Ammon's horn (tissue), 1 donor: ENCODE results near the gene PCDHB6.
A peak's percentile ranks its signal among the peaks of the same experiment; 100 is the strongest.
"Not testable (repeated sequence)": the region's sequence is repeated elsewhere in the genome, so short reads cannot be mapped to it uniquely, and the experiment has no call there.

ENCODE experiments used
- DNase-seq: peaks from one replicate; pipeline ENCODE4 v3.0.0-alpha.2; 2016; ENCODE audit warnings: low spot score

Gene PCDHB6

DNA sequence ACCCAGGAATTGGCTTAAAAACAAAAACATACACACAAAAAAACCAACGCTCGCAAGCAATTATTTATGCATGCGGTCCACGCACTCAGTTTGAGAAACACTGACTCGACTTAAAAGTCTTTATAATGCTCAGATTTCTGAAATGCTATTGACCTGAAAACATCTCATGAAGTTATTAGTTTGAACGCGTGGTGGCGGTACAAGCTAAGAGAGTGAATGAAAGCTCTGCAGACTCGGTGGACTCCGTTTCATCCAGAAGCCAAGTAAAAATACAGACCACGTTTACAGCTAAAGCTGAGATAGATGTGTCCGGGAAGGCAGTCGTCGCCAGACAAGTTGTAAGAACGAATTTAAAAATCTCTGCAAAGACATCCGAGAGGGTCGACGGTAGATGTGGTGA lies at the start of gene PCDHB6:
Gene PCDHB6, plus strand, starts transcription at position 246 of the 400 bp plus-strand sequence. CDS start 201 bp downstream, outside the sequence.
- DNase-seq: peak; percentile 7

DNA sequence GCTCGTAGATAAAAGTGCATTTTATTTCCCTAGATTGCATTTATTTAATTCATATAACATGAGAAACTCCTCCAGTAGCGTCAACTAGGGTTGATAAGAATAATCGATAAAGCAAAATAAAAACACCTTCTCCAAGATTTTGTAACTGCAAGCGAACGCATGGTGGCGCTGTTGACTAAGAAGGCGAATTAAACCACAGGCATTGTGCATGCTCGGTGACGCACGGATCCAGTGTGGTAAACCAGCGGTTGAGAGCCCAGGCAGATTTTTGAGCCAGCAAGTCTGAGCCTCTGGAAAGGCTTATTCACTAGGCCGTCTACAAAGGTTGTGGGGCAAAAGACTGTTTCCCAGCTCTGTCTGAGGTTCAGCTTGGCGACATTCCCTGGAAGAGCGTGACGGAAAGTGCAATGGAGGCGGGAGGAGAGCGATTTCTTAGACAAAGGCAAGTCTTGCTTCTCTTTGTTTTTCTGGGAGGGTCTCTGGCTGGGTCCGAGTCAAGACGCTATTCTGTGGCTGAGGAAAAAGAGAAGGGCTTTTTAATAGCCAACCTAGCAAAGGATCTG lies 49.5 kb upstream of the PCDHB6 start, which contains the start of gene PCDHB3:
Gene PCDHB3, plus strand, starts transcription at position 231 of the 563 bp plus-strand sequence. Its CDS starts 177 bp downstream, at position 408.
- peak; percentile 50 for DNase-seq

DNA sequence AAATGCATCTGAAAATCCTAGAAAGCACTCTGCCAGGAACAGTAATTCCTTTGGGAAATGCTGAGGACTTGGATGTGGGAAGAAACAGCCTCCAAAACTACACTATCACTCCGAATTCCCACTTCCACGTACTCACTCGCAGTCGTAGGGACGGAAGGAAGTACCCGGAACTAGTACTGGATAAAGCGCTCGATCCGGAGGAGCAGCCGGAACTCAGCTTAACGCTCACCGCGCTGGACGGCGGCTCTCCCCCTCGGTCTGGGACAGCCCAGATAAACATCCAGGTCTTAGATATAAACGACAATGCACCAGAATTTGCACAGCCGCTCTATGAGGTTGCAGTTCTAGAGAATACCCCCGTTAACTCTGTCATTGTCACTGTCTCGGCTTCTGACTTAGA lies 48.8 kb upstream of the PCDHB6 start:
- DNase-seq: no peak

DNA sequence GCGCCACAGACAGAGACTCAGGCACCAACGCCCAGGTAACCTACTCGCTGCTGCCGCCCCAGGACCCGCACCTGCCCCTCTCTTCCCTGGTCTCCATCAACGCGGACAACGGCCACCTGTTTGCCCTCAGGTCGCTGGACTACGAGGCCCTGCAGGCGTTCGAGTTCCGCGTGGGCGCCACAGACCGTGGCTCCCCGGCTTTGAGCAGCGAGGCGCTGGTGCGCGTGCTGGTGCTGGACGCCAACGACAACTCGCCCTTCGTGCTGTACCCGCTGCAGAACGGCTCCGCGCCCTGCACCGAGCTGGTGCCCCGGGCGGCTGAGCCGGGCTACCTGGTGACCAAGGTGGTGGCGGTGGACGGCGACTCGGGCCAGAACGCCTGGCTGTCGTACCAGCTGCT lies 47.8 kb upstream of the PCDHB6 start:
- not testable (repeated sequence) for DNase-seq

DNA sequence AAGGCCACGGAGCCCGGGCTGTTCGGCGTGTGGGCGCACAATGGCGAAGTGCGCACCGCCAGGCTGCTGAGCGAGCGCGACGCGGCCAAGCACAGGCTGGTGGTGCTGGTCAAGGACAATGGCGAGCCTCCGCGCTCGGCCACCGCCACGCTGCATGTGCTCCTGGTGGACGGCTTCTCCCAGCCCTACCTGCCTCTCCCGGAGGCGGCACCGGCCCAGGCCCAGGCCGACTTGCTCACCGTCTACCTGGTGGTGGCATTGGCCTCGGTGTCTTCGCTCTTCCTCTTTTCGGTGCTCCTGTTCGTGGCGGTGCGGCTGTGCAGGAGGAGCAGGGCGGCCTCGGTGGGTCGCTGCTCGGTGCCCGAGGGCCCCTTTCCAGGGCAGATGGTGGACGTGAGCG lies 47.4 kb upstream of the PCDHB6 start:
- DNase-seq: not testable (repeated sequence)

DNA sequence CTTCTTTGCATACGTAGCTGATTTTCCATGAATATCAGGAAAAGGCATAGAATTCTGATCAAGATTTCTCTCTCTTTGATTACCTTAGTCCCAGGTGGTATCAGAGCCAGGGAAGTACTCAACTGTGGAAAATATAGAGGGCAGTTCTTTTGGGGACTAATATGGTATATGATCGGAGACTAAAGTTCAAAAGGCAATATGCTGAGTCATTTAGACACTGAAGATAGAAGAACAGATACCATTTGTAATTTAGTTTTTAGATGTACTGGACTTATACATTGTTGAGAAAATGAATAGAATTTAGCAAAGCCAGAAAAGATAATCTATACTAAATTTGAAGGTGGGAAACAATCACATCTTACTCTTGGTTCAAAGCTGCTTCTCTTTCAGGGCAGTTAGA lies 44.5 kb upstream of the PCDHB6 start:
- no peak for DNase-seq

DNA sequence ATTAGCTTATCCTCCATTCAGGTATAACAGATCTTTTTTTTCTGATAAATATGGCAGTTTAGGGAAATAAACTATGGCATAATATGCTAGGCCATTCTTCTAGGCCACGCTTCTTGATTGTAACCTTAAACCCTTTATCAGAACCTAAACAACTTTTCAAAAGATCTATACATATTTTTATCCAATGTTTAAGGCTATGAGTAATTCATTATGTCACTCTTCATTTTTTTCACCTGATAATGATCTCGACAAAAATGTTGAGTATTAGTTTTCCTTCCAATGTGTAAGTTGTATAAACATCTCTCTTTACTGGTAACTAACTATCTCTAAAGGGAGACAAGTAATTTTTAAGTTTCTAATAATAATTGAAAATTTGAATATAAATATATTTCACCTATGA lies 30.6 kb upstream of the PCDHB6 start:
- no peak for DNase-seq

DNA sequence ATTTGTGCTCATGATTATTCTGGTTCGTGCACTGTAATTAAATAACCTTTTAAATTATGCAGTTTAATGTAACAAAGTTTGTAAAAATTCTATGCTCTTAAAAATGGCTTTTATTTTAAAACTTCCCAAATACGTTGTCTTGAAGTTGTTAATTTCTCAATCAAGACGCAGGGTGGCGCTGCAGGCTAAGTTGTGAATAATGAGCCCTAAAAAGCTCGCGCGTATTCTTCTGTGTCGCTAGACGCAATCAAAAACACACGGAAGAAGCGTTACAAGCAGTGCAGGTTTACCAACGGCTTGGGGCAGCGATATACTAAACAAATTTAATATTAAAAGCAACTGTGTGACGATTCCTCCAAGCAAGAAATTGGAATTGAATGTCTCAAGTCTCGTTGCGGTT lies 28.3 kb upstream of the PCDHB6 start, which contains the start of gene PCDHB4:
Gene PCDHB4, plus strand, starts transcription at position 256 of the 400 bp plus-strand sequence. CDS start 181 bp downstream, outside the sequence.
- peak; percentile 48 for DNase-seq

DNA sequence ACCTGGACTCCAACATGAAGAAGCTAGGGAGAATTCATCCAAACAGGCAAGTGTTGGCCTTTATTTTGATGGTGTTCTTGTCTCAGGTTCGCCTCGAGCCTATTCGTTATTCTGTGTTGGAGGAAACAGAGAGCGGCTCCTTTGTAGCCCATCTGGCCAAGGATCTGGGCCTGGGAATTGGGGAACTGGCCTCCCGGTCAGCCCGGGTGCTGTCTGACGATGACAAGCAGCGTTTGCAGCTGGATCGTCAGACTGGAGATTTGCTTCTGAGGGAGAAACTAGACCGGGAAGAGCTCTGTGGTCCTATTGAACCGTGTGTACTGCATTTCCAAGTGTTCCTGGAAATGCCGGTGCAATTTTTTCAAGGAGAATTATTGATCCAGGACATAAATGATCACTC lies 27.9 kb upstream of the PCDHB6 start:
- peak; percentile 4 for DNase-seq

DNA sequence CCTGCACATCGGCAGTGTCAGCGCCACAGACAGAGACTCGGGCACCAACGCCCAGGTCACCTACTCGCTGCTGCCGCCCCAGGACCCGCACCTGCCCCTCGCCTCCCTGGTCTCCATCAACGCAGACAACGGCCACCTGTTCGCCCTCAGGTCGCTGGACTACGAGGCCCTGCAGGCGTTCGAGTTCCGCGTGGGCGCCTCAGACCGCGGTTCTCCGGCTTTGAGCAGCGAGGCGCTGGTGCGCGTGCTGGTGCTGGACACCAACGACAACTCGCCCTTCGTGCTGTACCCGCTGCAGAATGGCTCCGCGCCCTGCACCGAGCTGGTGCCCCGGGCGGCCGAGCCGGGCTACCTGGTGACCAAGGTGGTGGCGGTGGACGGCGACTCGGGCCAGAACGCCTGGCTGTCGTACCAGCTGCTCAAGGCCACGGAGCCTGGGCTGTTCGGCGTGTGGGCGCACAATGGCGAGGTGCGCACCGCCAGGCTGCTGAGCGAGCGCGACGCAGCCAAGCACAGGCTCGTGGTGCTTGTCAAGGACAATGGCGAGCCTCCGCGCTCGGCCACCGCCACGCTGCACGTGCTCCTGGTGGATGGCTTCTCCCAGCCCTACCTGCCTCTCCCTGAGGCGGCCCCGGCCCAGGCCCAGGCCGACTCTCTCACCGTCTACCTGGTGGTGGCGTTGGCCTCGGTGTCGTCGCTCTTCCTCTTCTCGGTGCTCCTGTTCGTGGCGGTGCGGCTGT lies 26.3 kb upstream of the PCDHB6 start:
- DNase-seq: not testable (repeated sequence)

DNA sequence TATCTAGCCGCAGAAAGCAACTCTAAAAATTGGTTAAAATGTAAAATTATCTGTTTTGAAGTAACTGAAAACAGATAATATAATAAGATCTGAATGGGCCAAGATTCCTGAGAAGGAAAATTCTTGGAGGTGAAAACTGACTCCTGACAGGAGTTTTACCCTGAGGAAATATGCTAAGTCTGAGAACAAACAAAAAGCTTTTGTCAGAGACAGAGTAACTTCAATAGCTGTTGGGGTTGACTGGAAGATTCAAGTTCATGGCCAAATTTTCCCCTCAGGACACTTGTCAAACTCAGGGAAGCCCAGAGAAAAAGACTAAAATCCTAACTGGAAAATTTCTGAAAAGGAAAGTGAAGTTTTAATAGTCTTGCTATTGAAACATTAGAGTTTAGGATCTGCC lies 22.6 kb upstream of the PCDHB6 start:
- no peak for DNase-seq

DNA sequence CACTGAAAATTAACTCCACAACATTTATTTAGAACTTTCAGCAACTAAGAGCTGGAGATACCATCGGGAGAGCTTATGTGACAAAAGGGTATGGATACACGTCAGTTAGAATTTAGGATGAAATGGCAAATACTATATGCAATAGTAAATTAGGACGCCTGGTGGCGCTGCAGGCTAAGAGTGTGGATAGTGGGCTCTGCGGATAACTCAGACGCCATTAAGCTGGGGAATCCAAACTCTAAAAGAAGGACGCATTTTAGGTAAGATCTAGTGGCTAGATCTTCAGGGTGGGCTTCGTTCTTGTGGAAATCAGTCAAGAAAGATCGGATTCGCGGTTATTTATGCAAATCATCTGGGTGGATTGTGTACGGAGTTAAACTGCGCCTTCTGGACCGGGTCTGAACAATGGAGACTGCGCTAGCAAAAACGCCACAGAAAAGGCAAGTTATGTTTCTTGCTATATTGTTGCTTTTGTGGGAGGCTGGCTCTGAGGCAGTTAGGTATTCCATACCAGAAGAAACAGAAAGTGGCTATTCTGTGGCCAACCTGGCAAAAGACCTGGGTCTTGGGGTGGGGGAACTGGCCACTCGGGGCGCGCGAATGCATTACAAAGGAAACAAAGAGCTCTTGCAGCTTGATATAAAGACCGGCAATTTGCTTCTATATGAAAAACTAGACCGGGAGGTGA lies 14.7 kb upstream of the PCDHB6 start, which contains the start of gene PCDHB5:
Gene PCDHB5, plus strand, starts transcription at position 177 of the 688 bp plus-strand sequence. Its CDS starts 229 bp downstream, at position 406.
- peak; percentile 8 for DNase-seq

DNA sequence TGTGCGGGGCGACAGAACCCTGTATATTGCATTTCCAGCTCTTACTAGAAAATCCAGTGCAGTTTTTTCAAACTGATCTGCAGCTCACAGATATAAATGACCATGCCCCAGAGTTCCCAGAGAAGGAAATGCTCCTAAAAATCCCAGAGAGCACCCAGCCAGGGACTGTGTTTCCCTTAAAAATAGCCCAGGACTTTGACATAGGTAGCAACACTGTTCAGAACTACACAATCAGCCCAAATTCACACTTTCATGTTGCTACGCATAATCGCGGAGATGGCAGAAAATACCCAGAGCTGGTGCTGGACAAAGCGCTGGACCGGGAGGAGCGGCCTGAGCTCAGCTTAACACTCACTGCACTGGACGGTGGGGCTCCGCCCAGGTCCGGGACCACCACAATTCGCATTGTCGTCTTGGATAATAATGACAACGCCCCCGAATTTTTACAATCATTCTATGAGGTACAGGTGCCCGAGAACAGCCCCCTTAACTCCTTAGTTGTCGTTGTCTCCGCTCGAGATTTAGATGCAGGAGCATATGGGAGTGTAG lies 14.1 kb upstream of the PCDHB6 start:
- no peak for DNase-seq

DNA sequence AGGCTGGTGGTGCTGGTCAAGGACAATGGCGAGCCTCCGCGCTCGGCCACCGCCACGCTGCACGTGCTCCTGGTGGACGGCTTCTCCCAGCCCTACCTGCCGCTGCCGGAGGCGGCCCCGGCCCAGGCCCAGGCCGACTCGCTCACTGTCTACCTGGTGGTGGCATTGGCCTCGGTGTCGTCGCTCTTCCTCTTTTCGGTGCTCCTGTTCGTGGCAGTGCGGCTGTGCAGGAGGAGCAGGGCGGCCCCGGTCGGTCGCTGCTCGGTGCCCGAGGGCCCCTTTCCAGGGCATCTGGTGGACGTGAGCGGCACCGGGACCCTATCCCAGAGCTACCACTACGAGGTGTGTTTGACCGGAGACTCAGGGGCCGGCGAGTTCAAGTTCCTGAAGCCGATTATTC lies 12.5 kb upstream of the PCDHB6 start:
- DNase-seq: not testable (repeated sequence)

DNA sequence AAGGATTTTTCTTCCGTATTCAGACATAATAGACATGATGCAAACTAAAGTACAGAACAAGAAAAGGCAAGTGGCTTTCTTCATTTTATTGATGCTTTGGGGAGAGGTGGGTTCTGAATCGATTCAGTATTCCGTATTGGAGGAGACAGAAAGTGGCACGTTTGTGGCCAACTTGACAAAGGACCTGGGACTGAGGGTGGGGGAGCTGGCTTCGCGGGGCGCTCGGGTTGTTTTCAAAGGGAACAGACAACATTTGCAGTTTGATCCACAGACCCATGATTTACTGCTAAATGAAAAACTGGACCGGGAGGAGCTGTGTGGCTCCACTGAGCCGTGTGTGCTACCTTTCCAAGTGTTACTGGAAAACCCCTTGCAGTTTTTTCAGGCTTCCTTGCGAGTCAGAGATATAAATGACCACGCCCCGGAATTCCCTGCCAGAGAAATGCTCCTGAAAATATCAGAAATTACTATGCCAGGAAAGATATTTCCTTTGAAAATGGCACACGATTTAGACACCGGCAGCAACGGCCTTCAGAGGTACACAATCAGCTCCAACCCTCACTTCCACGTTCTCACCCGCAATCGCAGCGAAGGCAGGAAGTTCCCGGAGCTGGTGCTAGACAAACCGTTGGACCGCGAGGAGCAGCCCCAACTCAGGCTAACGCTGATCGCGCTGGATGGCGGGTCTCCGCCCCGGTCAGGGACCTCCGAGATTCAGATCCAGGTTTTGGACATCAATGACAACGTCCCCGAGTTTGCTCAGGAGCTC lies 551 bp downstream of the PCDHB6 start:
- no peak for DNase-seq

DNA sequence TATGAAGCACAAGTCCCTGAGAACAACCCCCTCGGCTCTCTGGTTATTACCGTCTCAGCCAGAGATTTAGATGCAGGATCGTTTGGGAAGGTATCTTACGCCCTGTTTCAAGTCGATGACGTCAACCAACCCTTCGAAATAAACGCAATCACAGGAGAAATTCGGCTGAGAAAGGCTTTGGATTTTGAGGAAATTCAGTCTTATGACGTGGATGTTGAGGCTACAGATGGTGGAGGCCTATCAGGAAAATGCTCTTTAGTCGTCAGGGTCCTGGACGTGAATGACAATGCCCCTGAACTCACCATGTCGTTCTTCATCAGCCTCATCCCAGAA lies 1.1 kb downstream of the PCDHB6 start:
- no peak for DNase-seq

DNA sequence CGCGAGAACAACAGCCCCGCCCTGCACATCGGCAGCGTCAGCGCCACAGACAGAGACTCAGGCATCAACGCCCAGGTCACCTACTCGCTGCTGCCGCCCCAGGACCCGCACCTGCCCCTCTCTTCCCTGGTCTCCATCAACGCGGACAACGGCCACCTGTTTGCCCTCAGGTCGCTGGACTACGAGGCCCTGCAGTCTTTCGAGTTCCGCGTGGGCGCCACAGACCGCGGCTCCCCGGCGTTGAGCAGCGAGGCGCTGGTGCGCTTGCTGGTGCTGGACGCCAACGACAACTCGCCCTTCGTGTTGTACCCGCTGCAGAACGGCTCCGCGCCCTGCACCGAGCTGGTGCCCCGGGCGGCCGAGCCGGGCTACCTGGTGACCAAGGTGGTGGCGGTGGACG lies 1.8 kb downstream of the PCDHB6 start:
- DNase-seq: not testable (repeated sequence)

DNA sequence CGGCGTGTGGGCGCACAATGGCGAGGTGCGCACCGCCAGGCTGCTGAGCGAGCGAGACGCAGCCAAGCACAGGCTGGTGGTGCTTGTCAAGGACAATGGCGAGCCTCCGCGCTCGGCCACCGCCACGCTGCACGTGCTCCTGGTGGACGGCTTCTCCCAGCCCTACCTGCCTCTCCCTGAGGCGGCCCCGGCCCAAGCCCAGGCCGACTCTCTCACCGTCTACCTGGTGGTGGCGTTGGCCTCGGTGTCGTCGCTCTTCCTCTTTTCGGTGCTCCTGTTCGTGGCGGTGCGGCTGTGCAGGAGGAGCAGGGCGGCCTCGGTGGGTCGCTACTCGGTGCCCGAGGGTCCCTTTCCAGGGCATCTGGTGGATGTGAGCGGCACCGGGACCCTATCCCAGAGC lies 2.2 kb downstream of the PCDHB6 start:
- DNase-seq: not testable (repeated sequence)

DNA sequence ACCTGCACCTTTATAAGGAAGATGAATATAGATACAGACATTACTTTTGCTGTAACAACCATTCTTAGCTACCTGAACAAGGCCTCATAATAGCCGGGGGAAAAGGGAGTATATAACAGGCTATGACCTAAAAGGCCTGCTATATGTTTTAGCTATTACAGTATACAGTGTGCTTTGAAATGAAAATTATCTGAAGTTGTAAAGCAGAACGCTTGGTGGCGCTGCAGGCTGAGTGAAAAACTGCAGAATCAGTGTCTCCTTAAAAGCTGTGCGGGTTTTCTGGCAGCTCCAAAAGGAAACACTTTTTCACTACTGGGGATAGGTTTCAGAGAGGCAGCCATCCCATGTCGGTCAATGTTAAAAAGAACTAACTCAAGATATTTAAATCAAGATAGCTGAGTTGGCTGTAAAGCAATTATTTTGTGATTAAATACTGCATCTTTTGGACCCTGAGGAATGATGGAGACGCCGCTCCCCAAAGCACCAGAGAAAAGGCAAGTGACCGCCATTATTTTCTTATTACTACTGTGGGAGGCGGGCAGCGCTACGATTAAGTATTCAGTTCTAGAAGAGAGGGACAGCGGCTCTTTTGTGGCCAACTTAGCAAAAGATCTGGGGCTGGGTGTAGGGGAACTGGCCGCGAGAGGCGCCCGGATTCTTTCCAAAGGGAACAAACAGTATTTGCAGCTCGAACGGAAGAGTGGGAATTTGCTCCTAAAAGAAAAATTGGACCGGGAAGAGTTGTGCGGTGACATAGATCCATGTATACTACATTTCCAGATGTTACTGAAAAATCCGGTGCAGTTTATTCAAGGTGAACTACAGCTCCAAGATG lies 5.9 kb downstream of the PCDHB6 start:
- no peak for DNase-seq

DNA sequence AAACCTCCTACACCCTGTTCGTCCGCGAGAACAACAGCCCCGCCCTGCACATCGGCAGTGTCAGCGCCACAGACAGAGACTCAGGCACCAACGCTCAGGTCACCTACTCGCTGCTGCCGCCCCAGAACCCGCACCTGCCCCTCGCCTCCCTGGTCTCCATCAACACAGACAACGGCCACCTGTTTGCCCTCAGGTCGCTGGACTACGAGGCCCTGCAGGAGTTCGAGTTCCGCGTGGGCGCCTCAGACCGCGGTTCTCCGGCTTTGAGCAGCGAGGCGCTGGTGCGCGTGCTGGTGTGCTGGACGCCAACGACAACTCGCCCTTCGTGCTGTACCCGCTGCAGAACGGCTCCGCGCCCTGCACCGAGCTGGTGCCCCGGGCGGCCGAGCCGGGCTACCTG lies 7.5 kb downstream of the PCDHB6 start:
- DNase-seq: not testable (repeated sequence)

DNA sequence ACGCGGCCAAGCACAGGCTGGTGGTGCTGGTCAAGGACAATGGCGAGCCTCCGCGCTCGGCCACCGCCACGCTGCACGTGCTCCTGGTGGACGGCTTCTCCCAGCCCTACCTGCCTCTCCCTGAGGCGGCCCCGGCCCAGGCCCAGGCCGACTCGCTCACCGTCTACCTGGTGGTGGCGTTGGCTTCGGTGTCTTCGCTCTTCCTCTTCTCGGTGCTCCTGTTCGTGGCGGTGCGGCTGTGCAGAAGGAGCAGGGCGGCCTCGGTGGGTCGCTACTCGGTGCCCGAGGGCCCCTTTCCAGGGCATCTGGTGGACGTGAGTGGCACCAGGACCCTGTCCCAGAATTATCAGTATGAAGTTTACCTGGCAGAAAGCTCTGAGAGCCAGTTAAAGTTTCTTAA lies 8.0 kb downstream of the PCDHB6 start:
- DNase-seq: not testable (repeated sequence)
